ENCODE data around the gene APOB. TPM values are rescaled to one million over a fixed set of nuclear protein-coding genes. Genes with fewer than 3 reads are reported as not detected.

The APOB gene
- total and polyA plus RNA-seq, 2 of the 13 experiments (the other 11 are each of a cell fraction or from before 2014, with no cell fraction given) = 1,569 to 2,515 TPM

DNA sequence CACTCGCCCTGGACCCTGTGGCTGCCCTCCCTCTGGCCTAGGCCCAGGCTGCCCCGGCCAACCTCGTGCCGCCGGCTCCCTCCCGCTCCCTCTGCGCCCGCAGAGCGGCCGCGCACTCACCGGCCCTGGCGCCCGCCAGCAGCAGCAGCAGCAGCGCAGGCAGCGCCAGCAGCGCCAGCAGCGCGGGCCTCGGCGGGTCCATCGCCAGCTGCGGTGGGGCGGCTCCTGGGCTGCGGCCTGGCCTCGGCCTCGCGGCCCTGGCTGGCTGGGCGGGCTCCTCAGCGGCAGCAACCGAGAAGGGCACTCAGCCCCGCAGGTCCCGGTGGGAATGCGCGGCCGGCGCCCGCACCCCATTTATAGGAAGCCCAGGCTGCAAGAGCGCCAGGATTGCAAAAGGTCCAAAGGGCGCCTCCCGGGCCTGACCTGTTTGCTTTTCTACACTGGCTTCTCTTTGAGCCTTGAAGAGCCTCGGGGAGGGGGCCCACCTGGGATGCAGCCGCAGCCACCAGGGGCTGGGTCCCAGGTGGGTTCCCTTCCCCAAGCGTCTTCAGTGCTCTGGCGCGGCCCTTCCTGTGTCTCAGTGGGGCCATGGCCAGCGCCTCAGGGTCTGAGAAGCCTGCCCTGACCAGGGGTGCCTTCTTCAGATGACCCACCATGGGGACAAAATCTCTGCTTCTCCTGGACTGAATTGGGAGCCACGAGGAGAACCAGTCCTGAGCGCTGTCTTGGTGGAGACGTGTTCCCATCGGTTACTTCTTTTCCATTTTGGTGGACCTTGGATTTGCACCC lies at the start of gene APOB (continued):
- TF ChIP-seq, protein P1, sequence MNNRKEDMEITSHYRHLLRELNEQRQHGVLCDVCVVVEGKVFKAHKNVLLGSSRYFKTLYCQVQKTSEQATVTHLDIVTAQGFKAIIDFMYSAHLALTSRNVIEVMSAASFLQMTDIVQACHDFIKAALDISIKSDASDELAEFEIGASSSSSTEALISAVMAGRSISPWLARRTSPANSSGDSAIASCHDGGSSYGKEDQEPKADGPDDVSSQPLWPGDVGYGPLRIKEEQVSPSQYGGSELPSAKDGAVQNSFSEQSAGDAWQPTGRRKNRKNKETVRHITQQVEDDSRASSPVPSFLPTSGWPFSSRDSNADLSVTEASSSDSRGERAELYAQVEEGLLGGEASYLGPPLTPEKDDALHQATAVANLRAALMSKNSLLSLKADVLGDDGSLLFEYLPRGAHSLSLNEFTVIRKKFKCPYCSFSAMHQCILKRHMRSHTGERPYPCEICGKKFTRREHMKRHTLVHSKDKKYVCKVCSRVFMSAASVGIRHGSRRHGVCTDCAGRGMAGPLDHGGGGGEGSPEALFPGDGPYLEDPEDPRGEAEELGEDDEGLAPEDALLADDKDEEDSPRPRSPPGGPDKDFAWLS (CRISPR knock-in tag; IDR thresholded peaks at IDR 0.05; ENCODE audit: borderline replicate concordance) = no peak
- TF ChIP-seq NR2F6 (IDR thresholded peaks at IDR 0.05) (peak; percentile 94), NR2F6 (CRISPR knock-in tag; IDR thresholded peaks at IDR 0.05) (peak; percentile 95), ATF7-NPFF (CRISPR knock-in tag; IDR thresholded peaks at IDR 0.05; ENCODE audit: low read depth) (peak; percentile 99), ZNF296 (CRISPR knock-in tag; conservative IDR thresholded peaks at IDR 0.05) (no peak), ZNF747 (CRISPR knock-in tag; IDR thresholded peaks at IDR 0.05; ENCODE audit: borderline replicate concordance) (peak; percentile 19; the same call in 1 of the 2 replicates), FOXJ3 (CRISPR knock-in tag; IDR thresholded peaks at IDR 0.05; ENCODE audit: borderline replicate concordance) (peak; percentile 97), ZNF589 (CRISPR knock-in tag; conservative IDR thresholded peaks at IDR 0.05) (peak; percentile 29; the same call in 1 of the 2 replicates), ZNF724P (CRISPR knock-in tag; IDR thresholded peaks at IDR 0.05; ENCODE audit: borderline replicate concordance) (peak; percentile 96), PAF1 (CRISPR knock-in tag; IDR thresholded peaks at IDR 0.05) (no peak), REXO4 (CRISPR knock-in tag; IDR thresholded peaks at IDR 0.05; ENCODE audit: borderline replicate concordance) (0 out of 2 replicates have a peak, but pooled peaks have one; percentile 78), HES4 (CRISPR knock-in tag; IDR thresholded peaks at IDR 0.05; ENCODE audit: borderline replicate concordance) (peak; percentile 97), E2F1 (CRISPR knock-in tag; IDR thresholded peaks at IDR 0.05) (peak; percentile 95), NCOA5 (CRISPR knock-in tag; IDR thresholded peaks at IDR 0.05) (no peak; the same call in 1 of the 2 replicates), ZBTB39 (CRISPR knock-in tag; IDR thresholded peaks at IDR 0.05) (peak; percentile 83; the same call in 1 of the 2 replicates), ZNF776 (CRISPR knock-in tag; IDR thresholded peaks at IDR 0.05) (no peak; the same call in 1 of the 2 replicates), TRIM22 (IDR thresholded peaks at IDR 0.05) (no peak), XRCC5 (optimal IDR thresholded peaks at IDR 0.05; ENCODE audit: low read length) (peak; percentile 94), ETV5 (CRISPR knock-in tag; IDR thresholded peaks at IDR 0.05; ENCODE audit: borderline replicate concordance) (peak; percentile 90; the same call in 1 of the 2 replicates), ISX (CRISPR knock-in tag; conservative IDR thresholded peaks at IDR 0.05) (peak; percentile 92; the same call in 1 of the 2 replicates)

All from HepG2 (cell line).